A549 treated with ZK216348 at 1 μM for 4 hours (cell line): ENCODE data around the gene RAD54L2. TPM values are rescaled to one million over a fixed set of nuclear protein-coding genes. Genes with fewer than 3 reads are reported as not detected.

Source experiments
- total RNA-seq: library from RNA; stranded (reverse); fragments of 200-300 nt; extraction: Qiagen RNA extraction; gene quantifications from 5 replicates; pipeline ENCODE4 v1.2.3, GENCODE V29; 2022; ENCODE audit warnings: low read depth

RAD54L2 gene
- total RNA-seq = 3.6 to 4.3 TPM (median 3.7 TPM) in 5 replicates

GRCh38 chr3:51538459-51539290, at the start of gene RAD54L2:
Gene RAD54L2 (plus strand): TSS chr3:51538719. CDS start chr3:51590421, 51,702 bp downstream.

Other genes starting within 250 kb of the RAD54L2 start
- 114 to 136 TPM (median 118 TPM) in 5 replicates for gene MANF, start 153.4 kb upstream of the RAD54L2 start, total RNA-seq
- 16.3 to 22.6 TPM (median 20.8 TPM) in 5 replicates for gene RBM15B, start 147.4 kb upstream of the RAD54L2 start, total RNA-seq
- gene DCAF1, start 38.7 kb upstream of the RAD54L2 start, total RNA-seq = 11.9 to 14.9 TPM (median 12.5 TPM) in 5 replicates
- 50.6 to 79.9 TPM (median 73.0 TPM) in 5 replicates for gene TEX264, start 132.5 kb downstream of the RAD54L2 start, total RNA-seq
- 0.07 to 0.24 TPM (median 0.08 TPM) in 3 of 5 replicates, not detected in the others for gene GRM2, start 168.3 kb downstream of the RAD54L2 start, total RNA-seq
- not detected in 5 replicates for gene IQCF6, start 240.5 kb downstream of the RAD54L2 start, total RNA-seq